G401.6 (cell line): ENCODE results near the gene HINFP.
"Not testable (repeated sequence)": the region's sequence is repeated elsewhere in the genome, so short reads cannot be mapped to it uniquely, and the experiment has no call there.

ENCODE experiments used
- FAIRE-seq: peaks from 2 replicates; lab custom pipeline; 2012; peaks lifted over from hg19 to GRCh38; lab: Jason Lieb, UNC

The HINFP gene

GRCh38 chr11:119155733-119156492 lies 34.5 kb downstream of the HINFP start:
- no peak for FAIRE-seq

- FAIRE-seq: no peak
These were observed 35.1 kb downstream of the HINFP start for GRCh38 chr11:119156496-119156895.

- FAIRE-seq: no peak
These were observed 35.7 kb downstream of the HINFP start for GRCh38 chr11:119157063-119157462.

- FAIRE-seq: no peak
These were observed 37.1 kb downstream of the HINFP start for GRCh38 chr11:119158467-119158866.

GRCh38 chr11:119160151-119160550 lies 38.8 kb downstream of the HINFP start:
- no peak for FAIRE-seq

- no peak for FAIRE-seq
These were observed 40.5 kb downstream of the HINFP start for GRCh38 chr11:119161871-119162270.

- no peak for FAIRE-seq
These were observed 45.1 kb downstream of the HINFP start for GRCh38 chr11:119166368-119167076.

GRCh38 chr11:119167077-119167458 lies 45.7 kb downstream of the HINFP start:
- FAIRE-seq: not testable (repeated sequence)

- no peak for FAIRE-seq
These were observed 46.6 kb downstream of the HINFP start for GRCh38 chr11:119167933-119168332.

GRCh38 chr11:119168471-119169281 lies 47.3 kb downstream of the HINFP start, which contains the start of gene NLRX1:
TSS of gene NLRX1 (plus strand) at chr11:119168725. CDS start at chr11:119171404, 2,679 bp downstream.
- FAIRE-seq: no peak

GRCh38 chr11:119169282-119169719 lies 47.9 kb downstream of the HINFP start:
- no peak for FAIRE-seq

GRCh38 chr11:119172513-119172912 lies 51.1 kb downstream of the HINFP start:
- FAIRE-seq: no peak

- FAIRE-seq: no peak
These were observed 52.1 kb downstream of the HINFP start for GRCh38 chr11:119173453-119173852.

GRCh38 chr11:119175493-119176077 lies 54.2 kb downstream of the HINFP start:
- FAIRE-seq: no peak

GRCh38 chr11:119178166-119178680 lies 56.8 kb downstream of the HINFP start:
- FAIRE-seq: no peak

GRCh38 chr11:119179342-119179741 lies 58.0 kb downstream of the HINFP start:
- FAIRE-seq: no peak

GRCh38 chr11:119179983-119180382 lies 58.6 kb downstream of the HINFP start:
- no peak for FAIRE-seq

GRCh38 chr11:119180729-119181676 lies 59.6 kb downstream of the HINFP start:
- no peak for FAIRE-seq

GRCh38 chr11:119181677-119182412 lies 60.5 kb downstream of the HINFP start:
- no peak for FAIRE-seq

- FAIRE-seq: not testable (repeated sequence)
These were observed 63.0 kb downstream of the HINFP start for GRCh38 chr11:119184399-119184798.
